Inferior parietal cortex (tissue), 1 donor: ENCODE measurements around the gene AGPAT3.

Experiments used
- DNase-seq: peaks from one replicate; pipeline ENCODE4 v3.0.0-alpha.2; 2016; ENCODE audit errors: extremely low spot score

AGPAT3 gene

GRCh38 chr21:43864313-43864961 lies 586 bp upstream of the AGPAT3 start:
- DNase-seq = no peak

GRCh38 chr21:43865540-43866259 lies 677 bp downstream of the AGPAT3 start:
- DNase-seq = no peak

- no peak for DNase-seq
Measured at GRCh38 chr21:43866260-43866629, 1.2 kb downstream of the AGPAT3 start.

- DNase-seq = no peak
Measured at GRCh38 chr21:43866659-43867331, 1.8 kb downstream of the AGPAT3 start.

GRCh38 chr21:43867332-43867703 lies 2.3 kb downstream of the AGPAT3 start:
- no peak for DNase-seq

DNA sequence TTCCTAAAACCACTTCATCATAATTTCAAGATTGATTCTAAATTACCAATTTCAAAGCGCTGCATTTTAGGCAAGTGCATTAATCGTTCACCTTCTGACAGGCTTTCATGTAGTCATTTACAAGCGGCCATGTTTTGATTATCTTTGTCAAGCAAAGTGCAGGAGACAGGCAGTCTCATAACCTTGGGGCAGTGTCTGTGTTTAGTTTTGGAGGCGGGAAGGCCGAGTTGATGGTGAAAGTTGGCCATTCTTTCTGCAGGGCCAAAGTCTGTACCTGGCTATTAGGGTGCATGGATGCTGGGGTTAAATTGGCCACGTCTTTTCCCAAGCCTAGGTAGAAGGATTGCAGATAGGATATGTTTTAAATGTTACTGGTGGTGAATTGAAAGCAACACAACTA lies 2.9 kb downstream of the AGPAT3 start:
- no peak for DNase-seq

GRCh38 chr21:43868461-43868860 lies 3.4 kb downstream of the AGPAT3 start:
- no peak for DNase-seq

GRCh38 chr21:43869486-43870325 lies 4.7 kb downstream of the AGPAT3 start:
- DNase-seq = no peak

DNA sequence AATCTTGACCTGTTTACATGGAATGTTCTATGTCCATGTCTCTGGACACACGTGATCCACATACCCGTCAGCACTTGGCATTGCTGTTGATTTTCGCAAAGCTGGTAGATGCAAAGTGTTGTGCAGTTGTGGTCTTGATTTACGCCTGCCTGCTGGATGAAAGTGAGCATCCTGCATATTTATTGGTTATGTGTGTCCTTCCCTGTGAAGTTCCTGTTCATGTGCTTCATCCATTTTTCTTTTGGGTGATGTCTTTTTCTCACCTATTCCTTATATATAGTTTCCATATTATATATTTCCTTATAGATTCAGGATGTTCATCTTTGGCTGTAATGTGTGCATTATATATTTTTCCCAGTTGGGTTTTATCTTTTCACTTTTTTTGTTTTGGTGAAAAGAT lies 6.5 kb downstream of the AGPAT3 start:
- DNase-seq = no peak

GRCh38 chr21:43872531-43873197 lies 7.6 kb downstream of the AGPAT3 start:
- no peak for DNase-seq

GRCh38 chr21:43873673-43874072 lies 8.7 kb downstream of the AGPAT3 start:
- DNase-seq = no peak

DNA sequence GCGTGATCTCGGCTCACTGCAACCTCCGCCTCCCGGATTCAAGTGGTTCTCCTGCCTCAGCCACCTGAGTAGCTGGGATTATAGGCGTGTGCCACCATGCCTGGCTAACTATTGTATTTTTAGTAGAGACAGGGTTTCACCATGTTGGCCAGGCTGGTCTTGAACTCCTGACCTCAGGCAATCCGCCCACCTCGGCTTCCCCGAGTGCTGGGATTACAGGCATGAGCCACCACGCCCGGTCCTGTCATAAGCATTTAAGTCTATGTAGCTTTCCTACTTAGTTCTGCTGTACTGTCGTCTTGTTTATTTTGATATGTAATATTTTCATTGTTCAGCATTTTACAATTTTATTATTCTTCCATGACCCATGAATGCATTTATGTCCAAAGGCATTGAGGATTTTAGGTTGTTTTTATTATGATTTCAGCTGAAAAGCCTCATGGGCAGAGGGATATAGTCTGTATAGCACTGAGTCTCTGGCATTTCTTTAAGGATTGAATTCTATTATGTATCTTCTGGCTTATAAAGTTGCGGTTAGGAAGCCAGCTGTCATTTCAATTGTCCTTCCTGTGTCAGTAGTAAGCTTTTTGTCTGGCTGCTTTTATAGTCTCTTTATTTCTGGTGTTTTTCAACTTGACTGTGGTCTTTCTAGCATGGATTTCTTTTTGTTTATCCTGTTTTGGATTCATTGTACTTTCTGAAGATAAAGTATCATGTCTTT lies 9.2 kb downstream of the AGPAT3 start:
- DNase-seq = no peak

- DNase-seq = no peak
Measured at GRCh38 chr21:43876605-43877004, 11.6 kb downstream of the AGPAT3 start.

DNA sequence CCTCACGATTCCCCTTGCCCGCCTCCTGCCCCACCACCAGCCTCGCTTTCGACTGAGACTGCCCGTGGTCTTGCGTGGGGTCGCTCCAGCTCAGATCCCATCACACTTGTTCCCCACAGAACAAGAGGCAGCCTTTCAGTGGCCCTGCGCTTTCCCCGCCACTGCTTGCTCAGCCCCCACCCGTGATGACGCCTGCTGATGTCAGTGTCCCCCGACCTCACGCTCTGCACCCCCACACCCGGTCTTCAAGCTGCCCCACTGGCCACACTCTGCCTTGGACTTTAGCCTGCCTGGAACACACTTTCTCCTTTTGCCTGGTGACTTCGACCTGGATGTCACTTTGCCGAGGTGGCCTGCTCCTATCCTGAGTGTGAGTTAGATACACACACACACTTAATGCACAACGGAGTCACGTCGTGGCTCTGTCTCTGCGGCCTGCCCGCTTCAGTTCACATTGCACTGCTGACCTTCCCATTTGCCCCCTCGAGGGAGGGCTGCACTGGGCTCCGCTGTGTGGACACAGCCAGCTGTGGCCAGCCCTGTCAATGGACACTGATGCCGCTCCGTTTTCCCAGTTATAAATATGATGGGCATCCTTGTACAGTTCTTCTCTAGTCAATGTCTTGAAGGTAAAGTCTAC lies 13.0 kb downstream of the AGPAT3 start:
- DNase-seq = no peak

GRCh38 chr21:43879348-43880110 lies 14.5 kb downstream of the AGPAT3 start:
- DNase-seq = no peak

- DNase-seq = no peak
Measured at GRCh38 chr21:43880111-43880985, 15.3 kb downstream of the AGPAT3 start.

DNA sequence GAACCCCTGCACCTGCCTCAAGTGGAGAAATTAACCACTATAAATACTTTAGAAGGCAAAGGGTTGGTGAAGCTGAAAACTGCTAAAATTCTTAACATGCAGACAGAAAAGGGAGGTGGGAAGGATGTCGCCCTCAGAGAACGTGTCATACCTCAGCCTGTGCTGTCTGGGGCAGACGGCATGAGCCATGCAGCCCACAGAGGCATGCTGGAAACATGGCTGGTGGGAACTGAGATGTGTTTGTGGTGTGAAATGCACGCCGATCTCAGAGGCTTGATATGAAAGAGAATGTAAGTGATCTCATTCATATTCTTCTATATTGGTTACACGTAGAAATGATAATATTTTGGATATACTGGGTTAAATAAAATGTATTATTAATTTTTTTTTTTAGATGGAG lies 16.3 kb downstream of the AGPAT3 start:
- DNase-seq = no peak

- DNase-seq = no peak
Measured at GRCh38 chr21:43881935-43882334, 16.9 kb downstream of the AGPAT3 start.
